Measurements from ENCODE around the gene OR56A1. TPM values are rescaled to one million over a fixed set of nuclear protein-coding genes. Genes with fewer than 3 reads are reported as not detected.

The OR56A1 gene
- total and polyA plus RNA-seq, 2 donors from 2014 or later: 0.03 TPM; not detected in 1

- H3K4me3 ChIP-seq (ENCODE audit: low read length in 3 of 3): no peak overlapping the region
- H3K9me3 ChIP-seq (ENCODE audit: control insufficient read depth in 2 of 3, insufficient read depth in 1 of 3, low read length in 3 of 3): no peaks in the 10 kb centered on the region
- FAIRE-seq: no peak
- no peaks in the 10 kb centered on the region for H3K27me3 ChIP-seq (ENCODE audit: control insufficient read depth, insufficient read depth, low read length)
- peak in 2 of 5 donors; percentile 3 to 6 for DNase-seq
- TF ChIP-seq CTCF (IDR thresholded peaks at IDR 0.05; ENCODE audit: borderline replicate concordance, extremely low read depth, insufficient read depth): peak; percentile 29
- H3K27ac ChIP-seq (ENCODE audit: low read depth in 2 of 2, low read length in 2 of 2): no peak overlapping the region
- intact Hi-C loops (cut with DNase I): no loop called here
- H3K9ac ChIP-seq (ENCODE audit: low read length in 3 of 3): no peak overlapping the region
- H3K4me1 ChIP-seq (ENCODE audit: control insufficient read depth in 2 of 3, insufficient read depth in 2 of 3, low read depth in 1 of 3, low read length in 3 of 3): no peaks in the 10 kb centered on the region
- no peaks in the 10 kb centered on the region for H3K36me3 ChIP-seq (ENCODE audit: control insufficient read depth in 2 of 3, insufficient read depth in 3 of 3, low read length in 3 of 3)
Observed at GRCh38 chr11:5992604-5993251, 37.8 kb downstream of the OR56A1 start.

- no peak for TF ChIP-seq CTCF (IDR thresholded peaks at IDR 0.05; ENCODE audit: borderline replicate concordance, extremely low read depth, insufficient read depth)
- no peaks in the 10 kb centered on the region for H3K27me3 ChIP-seq (ENCODE audit: control insufficient read depth, insufficient read depth, low read length)
- no peak overlapping the region for H3K4me3 ChIP-seq (ENCODE audit: low read length in 3 of 3)
- no peaks in the 10 kb centered on the region for H3K36me3 ChIP-seq (ENCODE audit: control insufficient read depth in 2 of 3, insufficient read depth in 3 of 3, low read length in 3 of 3)
- DNase-seq (no peak), FAIRE-seq (no peak)
- intact Hi-C loops (cut with DNase I): no loop called here
- no peak overlapping the region for H3K27ac ChIP-seq (ENCODE audit: low read depth in 2 of 2, low read length in 2 of 2)
- no peaks in the 10 kb centered on the region for H3K4me1 ChIP-seq (ENCODE audit: control insufficient read depth in 2 of 3, insufficient read depth in 2 of 3, low read depth in 1 of 3, low read length in 3 of 3)
- no peak overlapping the region for H3K9ac ChIP-seq (ENCODE audit: low read length in 3 of 3)
- no peaks in the 10 kb centered on the region for H3K9me3 ChIP-seq (ENCODE audit: control insufficient read depth in 2 of 3, insufficient read depth in 1 of 3, low read length in 3 of 3)
Observed at GRCh38 chr11:5992150-5992549, 38.4 kb downstream of the OR56A1 start.

GRCh38 chr11:5989203-5989602, 41.4 kb downstream of the OR56A1 start:
- no peaks in the 10 kb centered on the region for H3K4me1 ChIP-seq (ENCODE audit: control insufficient read depth in 2 of 3, insufficient read depth in 2 of 3, low read depth in 1 of 3, low read length in 3 of 3)
- H3K9ac ChIP-seq (ENCODE audit: low read length in 3 of 3): no peak overlapping the region
- no peak overlapping the region for H3K4me3 ChIP-seq (ENCODE audit: low read length in 3 of 3)
- TF ChIP-seq CTCF (IDR thresholded peaks at IDR 0.05; ENCODE audit: borderline replicate concordance, extremely low read depth, insufficient read depth): no peak
- H3K27me3 ChIP-seq (ENCODE audit: control insufficient read depth, insufficient read depth, low read length): no peaks in the 10 kb centered on the region
- H3K27ac ChIP-seq (ENCODE audit: low read depth in 2 of 2, low read length in 2 of 2): no peak overlapping the region
- DNase-seq (no peak), FAIRE-seq (no peak)
- H3K9me3 ChIP-seq (ENCODE audit: control insufficient read depth in 2 of 3, insufficient read depth in 1 of 3, low read length in 3 of 3): no peaks in the 10 kb centered on the region
- no peaks in the 10 kb centered on the region for H3K36me3 ChIP-seq (ENCODE audit: control insufficient read depth in 2 of 3, insufficient read depth in 3 of 3, low read length in 3 of 3)
- intact Hi-C loops (cut with DNase I): no loop called here

- DNase-seq (no peak), FAIRE-seq (no peak)
- Histone ChIP-seq H3K27me3 (ENCODE audit: control insufficient read depth, insufficient read depth, low read length) (no peaks in the 10 kb centered on the region), H3K36me3 (ENCODE audit: control insufficient read depth in 2 of 3, insufficient read depth in 3 of 3, low read length in 3 of 3) (no peaks in the 10 kb centered on the region), H3K27ac (ENCODE audit: low read depth in 2 of 2, low read length in 2 of 2) (no peak within 1 kb of the TSS), H3K4me1 (ENCODE audit: control insufficient read depth in 2 of 3, insufficient read depth in 2 of 3, low read depth in 1 of 3, low read length in 3 of 3) (no peaks in the 10 kb centered on the region), H3K4me3 (ENCODE audit: low read length in 3 of 3) (no peak within 1 kb of the TSS), H3K9me3 (ENCODE audit: control insufficient read depth in 2 of 3, insufficient read depth in 1 of 3, low read length in 3 of 3) (no peaks in the 10 kb centered on the region), H3K9ac (ENCODE audit: low read length in 3 of 3) (no peak within 1 kb of the TSS)
- TF ChIP-seq CTCF (IDR thresholded peaks at IDR 0.05; ENCODE audit: borderline replicate concordance, extremely low read depth, insufficient read depth): no peak
- intact Hi-C loops (cut with DNase I): no loop called here
Observed at GRCh38 chr11:5986885-5987284, 43.7 kb downstream of the OR56A1 start, which contains the start of gene OR52L1. Gene OR52L1, minus strand, starts transcription at chr11:5986985. Its CDS starts 55 bp downstream, at chr11:5986930.

Data from kidney (tissue), 14 donors.